ENCODE results near the gene TTLL1.

- TF ChIP-seq POLR2A (IDR thresholded peaks at IDR 0.05) (no peak), CTCF (IDR thresholded peaks at IDR 0.05) (no peak)
Observed at GRCh38 chr22:43031617-43032016, 57.6 kb downstream of the TTLL1 start.

Data from esophagus squamous epithelium (tissue), 4 donors.